Heart left ventricle (tissue), 13 donors: Measurements from ENCODE around the gene ZBTB20.

Source experiments
- CTCF ChIP-seq, 12 donors: fragments of 200-600 bp; sonication (generic) in 4 of 12; IDR thresholded peaks; one replicate each; pipeline versions ENCODE4 v1.5.0 to v1.8.0; 2018 to 2022; ENCODE audit warnings: antibody characterized with exemption in 12 of 12, mild to moderate bottlenecking in 5 of 12
- POLR2A ChIP-seq, 2 donors: fragments of 450-650 bp; IDR thresholded peaks; one replicate each; pipeline ENCODE4 v1.6.1; 2017; ENCODE audit warnings: antibody characterized with exemption in 2 of 2, mild to moderate bottlenecking in 2 of 2, moderate library complexity in 2 of 2
- donor health status: ischemic (EF 13 %, LVEDD 7.1; RV severe dilation, severe dysfunction).
- donor health status: DM: no; HTN: yes; CAD: no.
- donor health status: DM: no; HTN: no; CAD: no.
- donor health status: ischemic (EF 25% LVEDD 6.9; RV normal size, moderate dysfunction).
- donor health status: ischemic (EF 25% LVEDD 5.7; RV mildly dilated, moderate dysfunction).
- donor health status: ischemic (EF 35%, LVEDD 5.7; RV mildly dilated, moderate dysfunction).
- donor health status: nonischemic (EF 11% LVEDD 7.7; RV severe dilation, severe dysfunction).
- donor health status: DM: yes; HTN: yes; CAD: no.
- donor health status: PGD.
- donor health status: ischemic (EF 29% LVEDD 5.4; RV normal size, mild dysfunction).
- donor health status: nonischemic (EF 23%, LVEDD 6.1; RV moderate dilation, normal function).

- TF ChIP-seq CTCF (IDR thresholded peaks at IDR 0.05) (no peak), POLR2A (IDR thresholded peaks at IDR 0.05) (no peak)
Observed at GRCh38 chr3:114545193-114545592, 601.9 kb downstream of the ZBTB20 start.
